ENCODE measurements around the gene RASA2.
"Not testable (repeated sequence)": the region's sequence is repeated elsewhere in the genome, so short reads cannot be mapped to it uniquely, and the experiment has no call there.

The RASA2 gene

GRCh38 chr3:141521781-141522180, 35.0 kb downstream of the RASA2 start:
- no peaks in the 10 kb centered on the region; the same call in 1 of the 2 replicates for H3K9me3 ChIP-seq (ENCODE audit: control insufficient read depth, insufficient read depth, low read length)
- H3K36me3 ChIP-seq (ENCODE audit: control insufficient read depth, insufficient read depth, low read length): peaks cover 34% of the 10 kb centered on the region
- no peaks in the 10 kb centered on the region for H3K27me3 ChIP-seq (ENCODE audit: control insufficient read depth, insufficient read depth, low read length)
- H3K9ac ChIP-seq (ENCODE audit: low read depth, low read length): no peak overlapping the region
- H3K4me3 ChIP-seq (ENCODE audit: low read depth, low read length): no peak overlapping the region
- no peak overlapping the region for H3K27ac ChIP-seq (ENCODE audit: low read depth, low read length)
- peaks cover 5% of the 10 kb centered on the region for H3K4me1 ChIP-seq (ENCODE audit: control insufficient read depth, insufficient read depth, low read length)

- Histone ChIP-seq H3K4me3 (ENCODE audit: low read depth, low read length) (no peak overlapping the region), H3K36me3 (ENCODE audit: control insufficient read depth, insufficient read depth, low read length) (peaks cover 21% of the 10 kb centered on the region), H3K9me3 (ENCODE audit: control insufficient read depth, insufficient read depth, low read length) (no peaks in the 10 kb centered on the region), H3K4me1 (ENCODE audit: control insufficient read depth, insufficient read depth, low read length) (peaks cover 9% of the 10 kb centered on the region), H3K27ac (ENCODE audit: low read depth, low read length) (no peak overlapping the region), H3K9ac (ENCODE audit: low read depth, low read length) (no peak overlapping the region), H3K27me3 (ENCODE audit: control insufficient read depth, insufficient read depth, low read length) (no peaks in the 10 kb centered on the region)
These were observed 37.0 kb downstream of the RASA2 start for GRCh38 chr3:141523615-141524375.

GRCh38 chr3:141524988-141525387, 38.2 kb downstream of the RASA2 start:
- H3K4me1 ChIP-seq (ENCODE audit: control insufficient read depth, insufficient read depth, low read length): peaks cover 9% of the 10 kb centered on the region
- H3K4me3 ChIP-seq (ENCODE audit: low read depth, low read length): no peak overlapping the region
- peaks cover 11% of the 10 kb centered on the region for H3K36me3 ChIP-seq (ENCODE audit: control insufficient read depth, insufficient read depth, low read length)
- H3K9ac ChIP-seq (ENCODE audit: low read depth, low read length): no peak overlapping the region
- no peaks in the 10 kb centered on the region for H3K9me3 ChIP-seq (ENCODE audit: control insufficient read depth, insufficient read depth, low read length)
- no peak overlapping the region for H3K27ac ChIP-seq (ENCODE audit: low read depth, low read length)
- no peaks in the 10 kb centered on the region for H3K27me3 ChIP-seq (ENCODE audit: control insufficient read depth, insufficient read depth, low read length)

- no peaks in the 10 kb centered on the region for H3K27me3 ChIP-seq (ENCODE audit: control insufficient read depth, insufficient read depth, low read length)
- H3K36me3 ChIP-seq (ENCODE audit: control insufficient read depth, insufficient read depth, low read length): peaks cover 4% of the 10 kb centered on the region; the same call in 1 of the 2 replicates
- no peak overlapping the region for H3K4me3 ChIP-seq (ENCODE audit: low read depth, low read length)
- no peak overlapping the region for H3K27ac ChIP-seq (ENCODE audit: low read depth, low read length)
- no peak overlapping the region for H3K9ac ChIP-seq (ENCODE audit: low read depth, low read length)
- H3K4me1 ChIP-seq (ENCODE audit: control insufficient read depth, insufficient read depth, low read length): peaks cover 9% of the 10 kb centered on the region
- no peaks in the 10 kb centered on the region for H3K9me3 ChIP-seq (ENCODE audit: control insufficient read depth, insufficient read depth, low read length)
These were observed 39.0 kb downstream of the RASA2 start for GRCh38 chr3:141525814-141526213.

GRCh38 chr3:141526709-141527108, 39.9 kb downstream of the RASA2 start:
- Histone ChIP-seq H3K4me3 (ENCODE audit: low read depth, low read length) (no peak overlapping the region), H3K27ac (ENCODE audit: low read depth, low read length) (no peak overlapping the region), H3K9ac (ENCODE audit: low read depth, low read length) (no peak overlapping the region), H3K27me3 (ENCODE audit: control insufficient read depth, insufficient read depth, low read length) (no peaks in the 10 kb centered on the region), H3K4me1 (ENCODE audit: control insufficient read depth, insufficient read depth, low read length) (peaks cover 9% of the 10 kb centered on the region), H3K36me3 (ENCODE audit: control insufficient read depth, insufficient read depth, low read length) (peaks cover 8% of the 10 kb centered on the region), H3K9me3 (ENCODE audit: control insufficient read depth, insufficient read depth, low read length) (no peaks in the 10 kb centered on the region)

GRCh38 chr3:141528800-141529199, 42.0 kb downstream of the RASA2 start:
- H3K4me3 ChIP-seq (ENCODE audit: low read depth, low read length): no peak overlapping the region
- no peaks in the 10 kb centered on the region for H3K27me3 ChIP-seq (ENCODE audit: control insufficient read depth, insufficient read depth, low read length)
- H3K36me3 ChIP-seq (ENCODE audit: control insufficient read depth, insufficient read depth, low read length): peaks cover 9% of the 10 kb centered on the region
- no peak overlapping the region for H3K27ac ChIP-seq (ENCODE audit: low read depth, low read length)
- H3K4me1 ChIP-seq (ENCODE audit: control insufficient read depth, insufficient read depth, low read length): peaks cover 9% of the 10 kb centered on the region
- no peaks in the 10 kb centered on the region for H3K9me3 ChIP-seq (ENCODE audit: control insufficient read depth, insufficient read depth, low read length)
- no peak overlapping the region for H3K9ac ChIP-seq (ENCODE audit: low read depth, low read length)

- no peak overlapping the region for H3K4me3 ChIP-seq (ENCODE audit: low read depth, low read length)
- H3K27ac ChIP-seq (ENCODE audit: low read depth, low read length): no peak overlapping the region
- no peak overlapping the region for H3K9ac ChIP-seq (ENCODE audit: low read depth, low read length)
These were observed 42.4 kb downstream of the RASA2 start for GRCh38 chr3:141529256-141529655.

GRCh38 chr3:141529717-141530414, 43.0 kb downstream of the RASA2 start:
- H3K9ac ChIP-seq (ENCODE audit: low read depth, low read length): no peak overlapping the region
- no peaks in the 10 kb centered on the region for H3K9me3 ChIP-seq (ENCODE audit: control insufficient read depth, insufficient read depth, low read length)
- H3K27ac ChIP-seq (ENCODE audit: low read depth, low read length): no peak overlapping the region
- peaks cover 9% of the 10 kb centered on the region for H3K4me1 ChIP-seq (ENCODE audit: control insufficient read depth, insufficient read depth, low read length)
- H3K4me3 ChIP-seq (ENCODE audit: low read depth, low read length): no peak overlapping the region
- H3K27me3 ChIP-seq (ENCODE audit: control insufficient read depth, insufficient read depth, low read length): no peaks in the 10 kb centered on the region
- H3K36me3 ChIP-seq (ENCODE audit: control insufficient read depth, insufficient read depth, low read length): peaks cover 7% of the 10 kb centered on the region; the same call in 1 of the 2 replicates

More at GRCh38 chr3:141529256-141529655, 42.4 kb downstream of the RASA2 start:
- H3K27me3 ChIP-seq (ENCODE audit: control insufficient read depth, insufficient read depth, low read length): no peaks in the 10 kb centered on the region
- peaks cover 7% of the 10 kb centered on the region; the same call in 1 of the 2 replicates for H3K36me3 ChIP-seq (ENCODE audit: control insufficient read depth, insufficient read depth, low read length)
- no peaks in the 10 kb centered on the region for H3K9me3 ChIP-seq (ENCODE audit: control insufficient read depth, insufficient read depth, low read length)
- H3K4me1 ChIP-seq (ENCODE audit: control insufficient read depth, insufficient read depth, low read length): peaks cover 9% of the 10 kb centered on the region

- no peaks in the 10 kb centered on the region for H3K27me3 ChIP-seq (ENCODE audit: control insufficient read depth, insufficient read depth, low read length)
- no peak overlapping the region for H3K27ac ChIP-seq (ENCODE audit: low read depth, low read length)
- no peak overlapping the region for H3K9ac ChIP-seq (ENCODE audit: low read depth, low read length)
- peaks cover 8% of the 10 kb centered on the region for H3K36me3 ChIP-seq (ENCODE audit: control insufficient read depth, insufficient read depth, low read length)
- H3K4me1 ChIP-seq (ENCODE audit: control insufficient read depth, insufficient read depth, low read length): peaks cover 9% of the 10 kb centered on the region
- no peaks in the 10 kb centered on the region for H3K9me3 ChIP-seq (ENCODE audit: control insufficient read depth, insufficient read depth, low read length)
- no peak overlapping the region for H3K4me3 ChIP-seq (ENCODE audit: low read depth, low read length)
These were observed 43.6 kb downstream of the RASA2 start for GRCh38 chr3:141530415-141530768.

GRCh38 chr3:141532609-141533008, 45.8 kb downstream of the RASA2 start:
- H3K27me3 ChIP-seq (ENCODE audit: control insufficient read depth, insufficient read depth, low read length): no peaks in the 10 kb centered on the region
- peaks cover 13% of the 10 kb centered on the region for H3K36me3 ChIP-seq (ENCODE audit: control insufficient read depth, insufficient read depth, low read length)
- H3K27ac ChIP-seq (ENCODE audit: low read depth, low read length): no peak overlapping the region
- no peak overlapping the region for H3K4me3 ChIP-seq (ENCODE audit: low read depth, low read length)
- no peaks in the 10 kb centered on the region; the same call in 1 of the 2 replicates for H3K9me3 ChIP-seq (ENCODE audit: control insufficient read depth, insufficient read depth, low read length)
- H3K9ac ChIP-seq (ENCODE audit: low read depth, low read length): no peak overlapping the region
- H3K4me1 ChIP-seq (ENCODE audit: control insufficient read depth, insufficient read depth, low read length): no peaks in the 10 kb centered on the region

GRCh38 chr3:141536017-141536416, 49.2 kb downstream of the RASA2 start:
- not testable (repeated sequence) for H3K4me1 ChIP-seq (ENCODE audit: control insufficient read depth, insufficient read depth, low read length); H3K9me3 ChIP-seq (ENCODE audit: control insufficient read depth, insufficient read depth, low read length); H3K4me3 ChIP-seq (ENCODE audit: low read depth, low read length); H3K27ac ChIP-seq (ENCODE audit: low read depth, low read length); H3K9ac ChIP-seq (ENCODE audit: low read depth, low read length); H3K27me3 ChIP-seq (ENCODE audit: control insufficient read depth, insufficient read depth, low read length)
- H3K36me3 ChIP-seq (ENCODE audit: control insufficient read depth, insufficient read depth, low read length): peaks cover 17% of the 10 kb centered on the region

Data from HUES48 (cell line).